Cardiac fibroblast (primary cell): Measurements from ENCODE around the gene SEMA7A.
A peak's percentile ranks its signal among the peaks of the same experiment; 100 is the strongest.

Experiments
- DNase-seq, 2 donors: peaks; one replicate each; pipeline versions ENCODE4 v3.0.0 to v3.0.0-alpha.2; 2010; ENCODE audit warnings: low read depth in 2 of 2
- H3K4me3 ChIP-seq, 2 donors: replicated peaks in 1 of 2; 1 replicate in 1 of 2; 2 replicates in 1 of 2; pipeline ENCODE4 v1.5.1; 2011; ENCODE audit warnings: low read depth in 2 of 2, low read length in 2 of 2, mild to moderate bottlenecking in 2 of 2, moderate library complexity in 1 of 2
- TF ChIP-seq, protein P1 (sequence below): IDR thresholded peaks from one replicate; pipeline ENCODE4 v1.5.1; 2011; ENCODE audit warnings: low read depth, mild to moderate bottlenecking, low read length, inconsistent platforms

Gene SEMA7A

DNA sequence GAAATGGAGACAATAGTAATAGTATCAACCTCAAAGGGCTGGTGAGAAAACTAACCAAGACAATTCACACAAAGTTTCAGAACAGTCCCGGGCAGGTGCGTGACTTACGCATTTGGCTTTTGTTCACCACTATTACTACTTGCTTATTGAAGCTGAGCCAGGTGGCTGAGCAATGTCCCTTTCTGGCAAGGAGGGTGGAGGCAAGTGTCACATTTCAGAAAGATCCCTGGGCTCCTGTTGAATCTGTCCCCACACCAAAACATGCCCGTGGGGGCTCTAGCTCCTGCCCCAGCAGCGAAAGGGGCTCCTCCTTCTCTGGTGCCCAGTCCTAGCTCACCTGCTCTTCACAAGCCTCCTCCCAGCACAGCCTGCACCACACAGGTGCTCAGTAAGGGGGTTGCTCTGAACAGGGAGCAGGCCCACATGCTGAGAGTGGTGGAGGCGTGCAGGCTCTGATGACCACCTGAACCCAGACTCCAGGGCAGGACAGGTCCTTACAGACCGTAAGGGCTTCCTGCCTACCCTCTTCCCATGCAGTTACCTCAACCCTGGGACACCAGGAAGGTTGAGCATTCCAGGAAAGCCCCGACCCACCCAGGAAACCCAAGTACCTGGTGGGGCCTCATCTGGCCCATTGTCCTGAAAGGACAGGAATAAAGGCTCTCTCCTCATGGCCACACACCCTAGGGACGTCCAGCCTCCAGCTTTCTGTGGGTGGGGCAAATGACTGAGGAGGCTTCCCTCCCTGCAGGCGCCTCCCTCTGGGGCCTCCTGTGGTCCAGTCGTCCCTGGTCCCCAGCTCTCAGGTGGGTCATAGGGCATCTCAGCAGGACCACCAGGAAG, 32.6 kb downstream of the SEMA7A start:
- H3K4me3 ChIP-seq = no peak overlapping the region
- TF ChIP-seq, protein P1, sequence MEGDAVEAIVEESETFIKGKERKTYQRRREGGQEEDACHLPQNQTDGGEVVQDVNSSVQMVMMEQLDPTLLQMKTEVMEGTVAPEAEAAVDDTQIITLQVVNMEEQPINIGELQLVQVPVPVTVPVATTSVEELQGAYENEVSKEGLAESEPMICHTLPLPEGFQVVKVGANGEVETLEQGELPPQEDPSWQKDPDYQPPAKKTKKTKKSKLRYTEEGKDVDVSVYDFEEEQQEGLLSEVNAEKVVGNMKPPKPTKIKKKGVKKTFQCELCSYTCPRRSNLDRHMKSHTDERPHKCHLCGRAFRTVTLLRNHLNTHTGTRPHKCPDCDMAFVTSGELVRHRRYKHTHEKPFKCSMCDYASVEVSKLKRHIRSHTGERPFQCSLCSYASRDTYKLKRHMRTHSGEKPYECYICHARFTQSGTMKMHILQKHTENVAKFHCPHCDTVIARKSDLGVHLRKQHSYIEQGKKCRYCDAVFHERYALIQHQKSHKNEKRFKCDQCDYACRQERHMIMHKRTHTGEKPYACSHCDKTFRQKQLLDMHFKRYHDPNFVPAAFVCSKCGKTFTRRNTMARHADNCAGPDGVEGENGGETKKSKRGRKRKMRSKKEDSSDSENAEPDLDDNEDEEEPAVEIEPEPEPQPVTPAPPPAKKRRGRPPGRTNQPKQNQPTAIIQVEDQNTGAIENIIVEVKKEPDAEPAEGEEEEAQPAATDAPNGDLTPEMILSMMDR = no peak
- no peak for DNase-seq

DNA sequence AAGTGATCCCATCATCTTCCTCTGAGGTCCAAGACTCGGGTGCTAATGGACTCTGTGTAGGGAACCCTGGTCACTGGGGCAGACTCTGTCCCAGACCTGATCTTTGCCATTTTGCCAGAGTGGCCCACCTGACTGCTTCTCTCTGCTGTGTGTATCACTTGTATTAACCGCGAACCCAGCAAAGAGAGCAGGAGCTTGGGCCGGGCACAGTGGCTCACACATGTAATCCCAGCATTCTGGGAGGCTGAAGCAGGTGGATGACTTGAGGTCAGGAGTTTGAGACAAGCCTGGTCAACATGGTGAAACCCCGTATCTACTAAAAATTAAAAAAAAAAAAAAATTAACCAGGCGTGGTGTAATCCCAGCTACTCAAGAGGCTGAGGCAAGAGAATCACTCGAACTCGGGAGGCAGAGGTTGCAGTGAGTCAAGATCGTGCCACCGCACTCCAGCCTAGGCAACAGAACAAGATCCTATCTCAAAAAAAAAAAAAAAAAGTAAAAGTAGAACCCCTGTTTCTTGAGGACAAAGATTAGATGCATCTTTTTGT, 33.4 kb downstream of the SEMA7A start:
- DNase-seq = peak in 1 of 2 donors; percentile 56
- H3K4me3 ChIP-seq = no peak overlapping the region
- TF ChIP-seq, protein P1 = no peak

DNA sequence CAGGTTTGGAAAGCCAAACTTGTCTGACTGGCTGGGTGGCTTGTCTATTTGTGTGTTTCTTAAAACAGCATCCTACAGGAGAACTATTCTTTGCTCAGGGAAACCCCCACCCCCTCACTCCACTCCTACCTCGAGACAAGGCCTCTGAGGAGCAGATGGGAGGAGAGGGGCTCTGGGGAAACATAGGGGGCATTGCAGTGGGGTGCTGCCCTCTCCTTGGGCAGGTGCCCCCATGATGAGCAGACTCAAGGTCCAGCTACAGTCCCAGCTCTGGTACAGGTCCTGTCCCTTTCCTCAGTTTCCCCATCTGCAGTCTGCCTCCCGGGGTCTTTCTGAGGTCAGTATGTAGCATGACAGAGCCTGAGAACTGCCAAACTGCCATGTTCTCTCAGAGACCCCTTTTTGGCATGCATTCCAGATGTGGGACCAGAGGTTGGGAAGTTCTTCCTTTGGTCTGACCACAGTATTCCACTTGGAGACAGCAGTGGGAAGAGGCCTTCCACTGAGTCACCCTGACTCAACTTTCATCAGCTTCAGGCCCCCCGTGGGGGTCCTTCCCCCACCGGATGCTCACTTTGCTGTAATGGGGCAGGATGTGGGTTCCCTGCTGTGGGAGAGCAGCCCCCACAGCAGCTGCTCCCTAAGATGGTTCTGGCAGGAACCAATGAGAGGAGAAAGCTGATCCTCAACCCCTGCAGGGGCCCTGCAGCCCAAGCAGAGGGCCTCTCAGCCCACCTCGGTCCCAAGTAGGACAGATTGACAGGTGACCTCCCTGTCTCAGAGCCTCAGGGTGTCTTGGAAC, 34.0 kb downstream of the SEMA7A start:
- no peak overlapping the region for H3K4me3 ChIP-seq
- TF ChIP-seq, protein P1 = no peak

DNA sequence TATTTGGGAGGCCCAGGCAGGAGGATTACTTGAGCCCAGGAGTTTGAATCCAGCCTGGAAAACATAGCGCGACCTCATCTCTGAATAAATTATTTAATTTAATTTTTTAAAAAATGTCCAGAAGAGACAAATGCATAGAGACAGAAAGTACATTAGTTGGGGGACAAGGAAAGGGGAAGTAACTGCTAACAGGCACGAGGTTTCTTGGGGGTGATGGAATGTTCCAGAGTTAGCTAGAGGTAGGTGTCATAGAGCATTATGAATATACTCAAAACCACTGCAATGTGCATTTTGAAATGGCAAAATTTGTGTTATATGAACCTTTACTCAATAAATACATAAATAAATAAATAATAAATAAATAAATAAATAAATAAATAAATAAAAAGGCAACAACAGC, 34.7 kb downstream of the SEMA7A start:
- TF ChIP-seq, protein P1 = no peak
- no peak for DNase-seq
- no peak overlapping the region for H3K4me3 ChIP-seq

More for the DNA sequence above, 34.0 kb downstream of the SEMA7A start:
- DNase-seq = peak in 1 of 2 donors; percentile 63

DNA sequence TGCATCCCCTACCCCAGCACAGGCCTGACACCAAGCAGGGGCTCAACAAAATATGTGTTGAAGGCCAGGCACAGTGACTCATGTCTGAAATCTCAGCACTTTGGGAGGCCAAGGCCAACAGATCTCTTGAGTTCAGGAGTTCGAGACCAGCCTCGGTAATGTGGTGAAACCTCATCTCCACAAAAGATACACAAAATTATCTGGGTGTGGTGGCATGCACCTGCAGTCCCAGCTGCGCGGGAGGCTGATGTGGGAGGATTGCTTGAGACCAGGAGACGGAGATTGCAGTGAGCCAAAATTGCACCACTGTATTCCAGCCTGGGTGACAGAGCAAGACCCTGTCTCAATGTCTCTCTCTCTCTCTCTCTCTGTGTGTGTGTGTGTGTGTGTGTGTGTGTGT, 35.6 kb downstream of the SEMA7A start:
- H3K4me3 ChIP-seq = no peak overlapping the region
- TF ChIP-seq, protein P1 = no peak
- no peak for DNase-seq

DNA sequence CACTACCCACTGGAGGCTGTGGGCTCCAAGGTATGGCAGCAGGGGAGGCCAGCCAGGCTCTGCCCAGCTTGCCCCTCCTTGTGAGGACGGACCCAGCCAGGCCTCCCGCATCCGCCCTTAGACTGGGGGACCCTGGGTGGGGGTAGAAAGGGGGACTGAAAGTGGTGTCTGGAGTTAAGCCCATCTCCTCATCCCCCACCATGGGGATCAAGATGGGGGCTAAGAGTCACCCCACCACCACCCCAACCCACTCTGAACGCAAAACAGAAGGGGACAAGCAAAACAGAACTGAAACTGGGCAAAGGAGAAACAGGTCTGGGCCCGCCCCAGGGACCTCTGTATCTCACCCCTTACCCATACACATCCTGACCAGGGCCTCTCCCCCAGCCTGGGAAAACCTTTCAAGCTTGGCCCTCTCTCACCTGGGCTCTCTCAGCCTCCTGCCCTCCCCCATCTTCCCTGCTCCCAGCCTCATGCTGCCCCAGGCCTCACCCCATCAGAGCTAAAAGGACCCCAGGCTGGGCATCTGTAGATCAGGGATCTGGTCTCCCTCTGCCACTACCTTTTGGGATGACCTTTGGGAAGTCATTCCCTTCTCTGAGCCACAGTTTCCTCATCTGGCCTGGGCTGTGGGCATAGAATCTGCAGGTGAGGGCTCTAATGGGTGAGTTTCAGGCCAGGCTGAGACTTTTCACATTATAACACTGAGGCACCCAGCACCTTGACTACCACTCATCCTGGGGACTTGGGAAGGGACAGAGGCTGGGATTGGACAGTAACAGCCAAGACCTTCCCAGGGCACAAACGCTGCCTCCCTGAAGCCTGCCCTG, 36.3 kb downstream of the SEMA7A start:
- TF ChIP-seq, protein P1 = no peak
- DNase-seq = no peak
- no peak overlapping the region for H3K4me3 ChIP-seq
